GM12878 (cell line): ENCODE data around the gene MYO7A. TPM values are rescaled to one million over a fixed set of nuclear protein-coding genes. Genes with fewer than 3 reads are reported as not detected.

Experiments used
- ATAC-seq: fragments of 200-7000 bp; cut with Tn5 transposase; 3 replicates; pipeline ENCODE4 v1.9.1; 2020; ENCODE audit warnings: mild to moderate bottlenecking, moderate library complexity
- BruUV-seq: library from RNA; stranded (reverse); fragments of 400-500 nt; replicated peaks from 2 replicates; lab custom pipeline; 2021; lab: Mats Ljungman, UMichigan
- CTCF ChIA-PET: fragments of 300-600 bp; sonication (Branson Sonifier 250); formaldehyde crosslinking; extraction: SDS; loops from one replicate; lab custom pipeline; 2021; ENCODE audit warnings: inconsistent platforms; lab: Yijun Ruan, JAX
- POLR2A ChIA-PET: fragments of 350-600 bp; formaldehyde crosslinking; extraction: SDS; loops from one replicate; lab custom pipeline; 2021; ENCODE audit warnings: inconsistent platforms; lab: Charles Lee
- RAD21 ChIA-PET: fragments of 300-600 bp; sonication (Branson Sonifier 250); formaldehyde crosslinking; loops from one replicate; lab custom pipeline; 2023; ENCODE audit warnings: antibody characterized with exemption; ENCODE audit not compliant: unreplicated experiment; lab: Charles Lee
- SMC1A ChIA-PET: fragments of 300-600 bp; sonication (Branson Sonifier 250); formaldehyde crosslinking; loops from one replicate; lab custom pipeline; 2023; ENCODE audit not compliant: unreplicated experiment, uncharacterized antibody; lab: Charles Lee
- DNase-seq: peaks from one replicate; pipeline ENCODE4 v3.0.0-alpha.2; 2011; ENCODE audit warnings: low read depth, low spot score
- FAIRE-seq: peaks from 3 replicates; lab custom pipeline; 2011; peaks lifted over from hg19 to GRCh38; lab: Jason Lieb, UNC
- H2AFZ ChIP-seq: 2 replicates; pipeline ENCODE4 v1.6.0; 2011; ENCODE audit warnings: low read depth, low read length, control low read depth; ENCODE audit not compliant: control insufficient read depth
- H3K27ac ChIP-seq: 2 replicates; pipeline ENCODE4 v1.5.1; 2011; ENCODE audit warnings: control low read depth; ENCODE audit not compliant: control insufficient read depth, insufficient read depth
- H3K27me3 ChIP-seq, 2 experiments: replicated peaks in 1 of 2; 2 replicates each; pipeline versions ENCODE4 v1.6.0 to v1.6.1; 2011; ENCODE audit warnings: low read length in 1 of 2; ENCODE audit not compliant: control insufficient read depth in 2 of 2, insufficient read depth in 2 of 2
- H3K36me3 ChIP-seq, 2 experiments: 2 replicates each; pipeline ENCODE4 v1.5.1; 2011; ENCODE audit warnings: low read length in 1 of 2; ENCODE audit not compliant: control insufficient read depth in 2 of 2, insufficient read depth in 2 of 2
- H3K4me1 ChIP-seq: 2 replicates; pipeline ENCODE4 v1.6.1; 2011; ENCODE audit warnings: mild to moderate bottlenecking, low read length, moderate library complexity, mixed read lengths; ENCODE audit not compliant: control insufficient read depth, insufficient read depth
- H3K4me2 ChIP-seq: 2 replicates; pipeline ENCODE4 v1.6.0; 2011; ENCODE audit warnings: control low read depth; ENCODE audit not compliant: control insufficient read depth, insufficient read depth
- H3K4me3 ChIP-seq: fragments of 200-600 bp; sonication (generic); 2 replicates; pipeline ENCODE4 v1.5.1; 2016
- H3K79me2 ChIP-seq: 2 replicates; pipeline ENCODE4 v1.6.0; 2011; ENCODE audit warnings: low read length; ENCODE audit not compliant: control insufficient read depth, insufficient read depth
- H3K9ac ChIP-seq: 2 replicates; pipeline ENCODE4 v1.8.0; 2011; ENCODE audit warnings: low read length, control low read depth, mixed read lengths; ENCODE audit not compliant: control insufficient read depth, insufficient read depth
- H3K9me3 ChIP-seq: replicated peaks from 3 replicates; pipeline ENCODE4 v1.5.1; 2011; ENCODE audit warnings: mild to moderate bottlenecking, low read length; ENCODE audit not compliant: control insufficient read depth, insufficient read depth
- H4K20me1 ChIP-seq: 2 replicates; pipeline ENCODE4 v1.6.0; 2011; ENCODE audit not compliant: control insufficient read depth, insufficient read depth
- ASH2L ChIP-seq: fragments of 300-600, 200-600 bp; sonication (generic); IDR thresholded peaks from 2 replicates; pipeline ENCODE4 v1.6.1; 2017; ENCODE audit warnings: low read depth, mild to moderate bottlenecking, borderline replicate concordance
- BRCA1 ChIP-seq: IDR thresholded peaks from 2 replicates; pipeline ENCODE4 v1.6.1; 2011; ENCODE audit warnings: low read depth, low read length, improper control_type of control experiment
- ESRRA ChIP-seq: IDR thresholded peaks from 2 replicates; pipeline ENCODE4 v1.6.1; 2012; ENCODE audit warnings: mild to moderate bottlenecking, low read length, improper control_type of control experiment
- HDAC6 ChIP-seq: fragments of 200-600 bp; sonication (generic); IDR thresholded peaks from one replicate; pipeline ENCODE4 v1.8.0; 2017; ENCODE audit warnings: antibody characterized with exemption; ENCODE audit not compliant: unreplicated experiment
- JUNB ChIP-seq: IDR thresholded peaks from 2 replicates; pipeline ENCODE4 v1.6.1; 2016; ENCODE audit warnings: antibody characterized with exemption, mild to moderate bottlenecking
- MEF2A ChIP-seq: IDR thresholded peaks from 2 replicates; pipeline ENCODE4 v1.6.1; 2011; ENCODE audit warnings: low read depth, mild to moderate bottlenecking, low read length, moderate library complexity; ENCODE audit not compliant: insufficient read depth
- MYB ChIP-seq: fragments of 150-350 bp; IDR thresholded peaks from 2 replicates; pipeline ENCODE4 v1.6.1; 2014; ENCODE audit warnings: mild to moderate bottlenecking, low read depth, low read length, borderline replicate concordance
- NR2F1 ChIP-seq: fragments of 450-650 bp; conservative IDR thresholded peaks from 2 replicates; pipeline ENCODE4 v1.6.1; 2017; ENCODE audit warnings: mild to moderate bottlenecking
- RB1 ChIP-seq: fragments of 450-650 bp; formaldehyde crosslinking; IDR thresholded peaks from 2 replicates; pipeline ENCODE4 v1.6.1; 2017; ENCODE audit warnings: mild to moderate bottlenecking, borderline replicate concordance
- SP1 ChIP-seq: IDR thresholded peaks from one replicate; pipeline ENCODE4 v1.6.1; 2011; ENCODE audit warnings: low read depth, low read length
- STAT3 ChIP-seq: IDR thresholded peaks from 2 replicates; pipeline ENCODE4 v1.6.1; 2011; ENCODE audit warnings: low read depth, low read length, improper control_type of control experiment
- ZSCAN29 ChIP-seq: fragments of 450-650 bp; IDR thresholded peaks from 2 replicates; pipeline ENCODE4 v1.6.1; 2017; ENCODE audit warnings: mild to moderate bottlenecking, moderate library complexity
- WGBS: methylation state at CpG from one replicate; pipeline ENCODE4 v1.1.6; 2016; ENCODE audit warnings: low lambda C conversion rate; ENCODE audit not compliant: insufficient replicate concordance, insufficient coverage; ENCODE audit errors: missing lambda C conversion rate; 5-methylcytosine and 5-hydroxymethylcytosine counted together
- in situ Hi-C: fragments of 300-500 bp; cut with MboI; formaldehyde crosslinking; loops from 9 replicates; pipeline ENCODE4 v1.14.3; 2018; ENCODE audit warnings: mixed read lengths
- intact Hi-C: fragments of 100-400 bp; cut with micrococcal nuclease; formaldehyde crosslinking; loops from one replicate; pipeline ENCODE4 v1.14.2; 2022; ENCODE audit not compliant: unreplicated experiment
- polyA plus RNA-seq, 11 experiments: library from polyadenylated mRNA; depleted of rRNA in 4 of 11; unstranded in 6 of 11; stranded (reverse) in 5 of 11; fragments of >200 nt; fragmentation: Nextera tagmentation in 4 of 11; fragmentation: Illumina TruSeq in 1 of 11; extraction: Ambion mirVana in 4 of 11; extraction: Trizol in 1 of 11; gene quantifications; 1 replicate in 1 of 11; 2 replicates in 10 of 11; pipeline versions ENCODE4 v1.2.1 to v1.2.3, GENCODE V29; 2011 to 2016; ENCODE audit warnings: inconsistent platforms in 2 of 11, missing spikeins in 2 of 11, low read depth in 1 of 11
- total RNA-seq, 4 experiments: library from RNA; depleted of rRNA in 3 of 4; stranded (reverse); fragments of >200 nt in 3 of 4; fragmentation: Illumina TruSeq in 1 of 4; extraction: Trizol in 1 of 4; gene quantifications; 2 replicates each; pipeline versions ENCODE4 v1.2.1 to v1.2.3, GENCODE V29; 2013 to 2021
- TF ChIP-seq, protein P1 (sequence below): fragments of 450-650 bp; formaldehyde crosslinking; IDR thresholded peaks from 2 replicates; pipeline ENCODE4 v1.4.0; 2020; ENCODE audit warnings: mild to moderate bottlenecking, moderate library complexity

The MYO7A gene
- total and polyA plus RNA-seq, 10 of the 15 experiments (the other 5 are each of a cell fraction or from before 2014, with no cell fraction given): 0.01 to 0.21 (median 0.04) TPM; not detected in 6

DNA sequence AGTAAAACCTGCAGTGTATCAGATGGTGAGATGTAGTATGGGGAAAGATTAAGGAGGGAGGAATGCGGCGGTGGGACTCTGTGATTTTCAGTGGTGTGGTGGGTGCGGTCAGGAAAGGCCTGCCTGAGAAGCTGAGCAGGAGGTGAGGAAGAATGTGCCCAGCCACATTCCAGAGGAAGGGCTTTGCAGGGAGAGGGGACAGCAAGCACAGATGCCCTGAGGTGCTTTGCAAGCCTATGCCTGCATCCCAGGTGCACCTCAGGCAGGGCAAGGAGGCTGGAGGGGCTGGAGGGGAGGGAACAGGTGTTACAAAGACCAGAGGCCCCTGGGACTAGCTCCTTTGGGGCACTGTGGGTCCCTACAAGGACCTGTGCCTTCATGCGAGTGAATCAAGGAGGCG, 42.1 kb downstream of the MYO7A start:
- TF ChIP-seq ESRRA (no peak), STAT3 (no peak), MYB (no peak), NR2F1 (no peak)
- TF ChIP-seq, all 136 proteins: peak for 0
- H3K27ac ChIP-seq: no peak overlapping the region
- ChIA-PET POLR2A (no interaction called here), RAD21 (no interaction called here), CTCF (no interaction called here), SMC1A (interaction anchor here (0.7 kb wide), 1 partner anchor 89 kb away, joined by 3 read pairs; no protein-coding TSS in a partner anchor)
- no TSS peak for BruUV-seq
- H2AFZ ChIP-seq: no peak overlapping the region
- no peaks in the 10 kb centered on the region for H3K36me3 ChIP-seq
- H3K4me2 ChIP-seq: no peak overlapping the region
- H3K9ac ChIP-seq: no peak overlapping the region
- intact Hi-C loops (no loop called here), in situ Hi-C loops (no loop called here)
- WGBS: 58% methylated on average over 5 of the region's 5 CpGs
- no peaks in the 10 kb centered on the region for H3K79me2 ChIP-seq
- no peaks in the 10 kb centered on the region for H4K20me1 ChIP-seq
- H3K4me3 ChIP-seq: no peak overlapping the region
- DNase-seq (no peak), FAIRE-seq (no peak), ATAC-seq (no peak)
- H3K4me1 ChIP-seq: no peaks in the 10 kb centered on the region
- H3K9me3 ChIP-seq: no peaks in the 10 kb centered on the region
- no peaks in the 10 kb centered on the region; a peak in 1 of 4 replicates for H3K27me3 ChIP-seq

DNA sequence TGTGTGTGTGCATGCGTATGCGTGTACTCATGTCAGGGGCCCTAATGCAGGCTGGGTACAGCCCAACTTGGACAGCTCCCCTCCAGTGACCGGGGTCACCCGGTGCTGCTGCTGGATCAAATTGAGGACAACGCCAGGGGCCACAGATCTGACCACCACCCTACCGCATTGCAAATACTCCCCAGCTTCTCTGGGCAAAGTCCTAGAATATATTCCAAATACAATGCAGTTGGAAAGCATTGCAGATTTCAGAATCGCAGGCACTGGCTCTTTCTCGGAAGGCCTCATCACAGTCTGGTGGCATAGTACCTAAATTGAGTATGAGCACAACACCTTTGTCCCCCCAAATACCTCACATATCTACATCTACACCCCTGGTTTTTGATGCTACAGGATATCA, 43.2 kb downstream of the MYO7A start:
- no peaks in the 10 kb centered on the region for H3K36me3 ChIP-seq
- TF ChIP-seq SP1 (no peak), ASH2L (no peak), BRCA1 (no peak), MEF2A (no peak), HDAC6 (no peak), RB1 (no peak), JUNB (no peak), ZSCAN29 (no peak), STAT3 (no peak)
- TF ChIP-seq, protein P1, sequence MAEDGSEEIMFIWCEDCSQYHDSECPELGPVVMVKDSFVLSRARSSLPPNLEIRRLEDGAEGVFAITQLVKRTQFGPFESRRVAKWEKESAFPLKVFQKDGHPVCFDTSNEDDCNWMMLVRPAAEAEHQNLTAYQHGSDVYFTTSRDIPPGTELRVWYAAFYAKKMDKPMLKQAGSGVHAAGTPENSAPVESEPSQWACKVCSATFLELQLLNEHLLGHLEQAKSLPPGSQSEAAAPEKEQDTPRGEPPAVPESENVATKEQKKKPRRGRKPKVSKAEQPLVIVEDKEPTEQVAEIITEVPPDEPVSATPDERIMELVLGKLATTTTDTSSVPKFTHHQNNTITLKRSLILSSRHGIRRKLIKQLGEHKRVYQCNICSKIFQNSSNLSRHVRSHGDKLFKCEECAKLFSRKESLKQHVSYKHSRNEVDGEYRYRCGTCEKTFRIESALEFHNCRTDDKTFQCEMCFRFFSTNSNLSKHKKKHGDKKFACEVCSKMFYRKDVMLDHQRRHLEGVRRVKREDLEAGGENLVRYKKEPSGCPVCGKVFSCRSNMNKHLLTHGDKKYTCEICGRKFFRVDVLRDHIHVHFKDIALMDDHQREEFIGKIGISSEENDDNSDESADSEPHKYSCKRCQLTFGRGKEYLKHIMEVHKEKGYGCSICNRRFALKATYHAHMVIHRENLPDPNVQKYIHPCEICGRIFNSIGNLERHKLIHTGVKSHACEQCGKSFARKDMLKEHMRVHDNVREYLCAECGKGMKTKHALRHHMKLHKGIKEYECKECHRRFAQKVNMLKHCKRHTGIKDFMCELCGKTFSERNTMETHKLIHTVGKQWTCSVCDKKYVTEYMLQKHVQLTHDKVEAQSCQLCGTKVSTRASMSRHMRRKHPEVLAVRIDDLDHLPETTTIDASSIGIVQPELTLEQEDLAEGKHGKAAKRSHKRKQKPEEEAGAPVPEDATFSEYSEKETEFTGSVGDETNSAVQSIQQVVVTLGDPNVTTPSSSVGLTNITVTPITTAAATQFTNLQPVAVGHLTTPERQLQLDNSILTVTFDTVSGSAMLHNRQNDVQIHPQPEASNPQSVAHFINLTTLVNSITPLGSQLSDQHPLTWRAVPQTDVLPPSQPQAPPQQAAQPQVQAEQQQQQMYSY: no peak
- no peaks in the 10 kb centered on the region for H4K20me1 ChIP-seq
- H3K9ac ChIP-seq: no peak overlapping the region
- in situ Hi-C loops: no loop called here
- ATAC-seq (no peak), FAIRE-seq (no peak), DNase-seq (no peak)
- 51% methylated on average over 8 of the region's 8 CpGs for WGBS
- CTCF ChIA-PET: interaction anchor here (0.6 kb wide), 1 partner anchor 1137 kb away, joined by 3 read pairs; no protein-coding TSS in a partner anchor
- H3K27ac ChIP-seq: no peak overlapping the region
- no peak overlapping the region for H2AFZ ChIP-seq
- RAD21 ChIA-PET: no interaction called here
- POLR2A ChIA-PET: no interaction called here
- H3K79me2 ChIP-seq: no peaks in the 10 kb centered on the region
- no peak overlapping the region for H3K4me3 ChIP-seq
- BruUV-seq: no TSS peak
- no peak overlapping the region for H3K4me2 ChIP-seq
- intact Hi-C loops: no loop called here
- no peaks in the 10 kb centered on the region for H3K9me3 ChIP-seq
- peaks cover 7% of the 10 kb centered on the region for H3K4me1 ChIP-seq
- SMC1A ChIA-PET: no interaction called here
- H3K27me3 ChIP-seq: no peaks in the 10 kb centered on the region; a peak in 1 of 4 replicates
